ENCODE results near the gene FBXO2.

The FBXO2 gene

DNA sequence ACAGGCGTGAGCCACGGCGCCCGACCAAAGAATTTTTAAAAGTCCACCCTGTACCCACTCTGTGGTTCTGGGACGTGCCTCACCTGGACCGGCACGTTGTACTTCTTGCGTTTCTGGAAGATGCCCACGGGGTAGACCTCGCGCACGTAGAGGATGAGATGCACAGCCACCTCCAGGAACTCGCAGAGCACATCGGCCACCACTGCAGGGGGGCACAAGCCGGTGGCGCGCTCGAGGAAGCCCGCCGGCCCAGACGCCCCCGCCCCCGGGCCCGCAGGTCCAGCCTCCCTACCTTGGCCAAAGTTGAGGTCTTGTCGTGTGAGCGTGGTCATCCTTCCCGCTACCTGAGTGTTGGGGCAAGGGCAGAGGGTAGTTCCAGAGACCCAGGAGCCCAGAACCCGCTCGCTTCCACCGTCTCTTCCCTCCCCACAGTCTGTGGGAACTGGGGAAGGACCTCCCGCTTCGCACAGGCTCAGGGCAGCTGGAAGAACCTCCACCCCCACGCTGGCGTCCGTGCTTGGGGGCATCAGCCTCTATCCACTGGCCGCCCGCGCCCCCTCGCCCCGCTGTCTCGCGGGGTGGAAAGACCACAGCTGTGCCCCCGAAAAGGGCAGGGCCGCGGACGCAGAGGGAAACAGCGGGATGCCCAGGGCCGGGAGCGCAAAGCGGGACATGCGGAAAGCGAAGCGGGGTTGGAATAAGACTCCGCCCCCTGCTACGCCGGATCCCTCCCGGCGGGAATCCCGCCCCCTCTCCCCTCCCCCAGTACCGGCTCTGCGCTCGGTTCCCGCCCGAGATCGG, 26.2 kb upstream of the FBXO2 start:
- Mint-ChIP-seq H3K4me3 (peak overlapping the region; percentile 83), H3K9me3 (no peaks in the 10 kb centered on the region), H3K36me3 (ENCODE audit: low read depth) (peaks cover 10% of the 10 kb centered on the region), H3K27me3 (ENCODE audit: low read depth, poor library complexity) (peaks cover 8% of the 10 kb centered on the region), H3K27ac (no peak overlapping the region), H3K4me1 (peaks cover 37% of the 10 kb centered on the region)
- DNase-seq: no peak
- TF ChIP-seq, protein P1, sequence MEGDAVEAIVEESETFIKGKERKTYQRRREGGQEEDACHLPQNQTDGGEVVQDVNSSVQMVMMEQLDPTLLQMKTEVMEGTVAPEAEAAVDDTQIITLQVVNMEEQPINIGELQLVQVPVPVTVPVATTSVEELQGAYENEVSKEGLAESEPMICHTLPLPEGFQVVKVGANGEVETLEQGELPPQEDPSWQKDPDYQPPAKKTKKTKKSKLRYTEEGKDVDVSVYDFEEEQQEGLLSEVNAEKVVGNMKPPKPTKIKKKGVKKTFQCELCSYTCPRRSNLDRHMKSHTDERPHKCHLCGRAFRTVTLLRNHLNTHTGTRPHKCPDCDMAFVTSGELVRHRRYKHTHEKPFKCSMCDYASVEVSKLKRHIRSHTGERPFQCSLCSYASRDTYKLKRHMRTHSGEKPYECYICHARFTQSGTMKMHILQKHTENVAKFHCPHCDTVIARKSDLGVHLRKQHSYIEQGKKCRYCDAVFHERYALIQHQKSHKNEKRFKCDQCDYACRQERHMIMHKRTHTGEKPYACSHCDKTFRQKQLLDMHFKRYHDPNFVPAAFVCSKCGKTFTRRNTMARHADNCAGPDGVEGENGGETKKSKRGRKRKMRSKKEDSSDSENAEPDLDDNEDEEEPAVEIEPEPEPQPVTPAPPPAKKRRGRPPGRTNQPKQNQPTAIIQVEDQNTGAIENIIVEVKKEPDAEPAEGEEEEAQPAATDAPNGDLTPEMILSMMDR (IDR thresholded peaks at IDR 0.05): no peak

DNA sequence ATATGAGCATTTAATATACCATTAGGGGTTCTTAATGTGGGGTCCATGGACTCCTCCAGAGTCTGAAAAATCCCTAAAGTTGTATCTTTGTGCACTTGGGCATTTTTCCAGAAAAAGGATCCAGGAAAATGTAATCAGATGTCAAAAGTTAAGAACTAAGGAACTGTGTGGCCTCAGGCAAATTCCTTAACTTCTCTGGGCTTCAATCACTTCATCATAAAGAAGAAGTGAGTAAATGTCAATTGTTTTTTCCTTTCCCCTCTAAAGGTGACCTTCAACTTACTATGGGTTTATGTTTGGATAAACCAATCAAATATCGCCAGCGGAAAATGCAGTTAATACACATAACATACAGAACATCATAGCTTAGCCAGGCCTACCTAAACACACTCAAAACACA, 24.2 kb upstream of the FBXO2 start:
- Mint-ChIP-seq H3K27ac (no peak overlapping the region), H3K4me1 (peaks cover 21% of the 10 kb centered on the region), H3K36me3 (ENCODE audit: low read depth) (peaks cover 21% of the 10 kb centered on the region), H3K4me3 (peak overlapping the region; percentile 59), H3K9me3 (no peaks in the 10 kb centered on the region), H3K27me3 (ENCODE audit: low read depth, poor library complexity) (peaks cover 4% of the 10 kb centered on the region)
- TF ChIP-seq, protein P1 (IDR thresholded peaks at IDR 0.05): no peak
- no peak for DNase-seq

DNA sequence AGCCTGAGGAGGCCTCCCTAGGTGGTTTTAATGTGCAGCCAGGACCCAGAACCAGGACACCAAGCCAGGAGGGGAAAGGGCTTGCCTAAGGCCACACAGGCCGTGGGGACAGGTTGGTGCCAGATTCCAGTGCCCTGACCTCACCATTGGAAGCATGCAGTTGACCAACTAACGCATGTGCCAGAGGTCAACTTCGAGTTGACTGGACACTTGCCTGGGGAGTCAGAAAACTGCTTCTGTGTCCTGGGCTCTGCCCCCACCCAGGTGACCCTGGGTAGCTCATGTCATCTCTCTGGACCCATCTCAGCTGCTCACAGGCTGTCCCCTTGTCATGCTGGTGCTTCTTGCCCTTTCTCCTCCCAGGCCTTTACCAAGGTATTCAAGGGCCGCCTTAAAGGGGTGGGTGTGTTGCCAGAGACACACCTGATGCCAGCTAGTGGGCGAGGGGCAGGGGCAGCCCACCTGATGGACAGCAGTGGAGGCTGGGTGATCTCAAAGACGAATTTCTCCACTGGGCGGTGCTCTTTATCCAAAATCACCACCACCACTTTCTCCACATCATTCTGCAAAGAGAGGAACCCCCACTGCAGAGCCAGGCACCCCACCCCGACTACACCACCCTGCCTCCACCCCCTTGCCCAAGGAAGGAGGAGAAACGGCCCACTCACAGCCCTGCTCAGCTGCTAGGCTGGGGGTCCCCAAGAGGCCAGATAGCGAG, 22.3 kb upstream of the FBXO2 start:
- Mint-ChIP-seq H3K27ac (no peak overlapping the region), H3K4me1 (peaks cover 2% of the 10 kb centered on the region), H3K36me3 (ENCODE audit: low read depth) (peaks cover 24% of the 10 kb centered on the region), H3K9me3 (no peaks in the 10 kb centered on the region), H3K4me3 (no peak overlapping the region), H3K27me3 (ENCODE audit: low read depth, poor library complexity) (peaks cover 4% of the 10 kb centered on the region)
- TF ChIP-seq, protein P1 (IDR thresholded peaks at IDR 0.05): no peak
- DNase-seq: no peak

DNA sequence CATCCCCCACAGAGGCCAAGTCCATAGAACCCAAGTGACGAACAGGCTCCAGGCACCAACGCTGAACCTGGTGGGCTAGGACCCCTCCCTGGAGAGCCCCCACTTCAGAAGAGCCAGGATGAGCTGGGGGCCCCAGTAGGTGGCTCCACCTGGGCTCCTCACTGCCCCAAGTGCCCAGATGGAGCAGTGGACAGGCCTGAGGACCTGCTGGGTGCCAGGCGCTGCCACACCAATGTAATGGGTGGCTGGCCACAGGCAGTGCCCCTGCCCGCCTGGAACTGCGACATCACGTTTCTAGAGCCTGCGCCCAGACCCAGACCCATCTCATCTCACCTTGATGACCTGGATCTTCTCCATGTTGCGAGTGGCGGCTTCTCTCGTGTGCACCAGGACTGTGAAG, 21.1 kb upstream of the FBXO2 start:
- peaks cover 4% of the 10 kb centered on the region for H3K27me3 Mint-ChIP-seq (ENCODE audit: low read depth, poor library complexity)
- TF ChIP-seq, protein P1 (IDR thresholded peaks at IDR 0.05): no peak
- H3K4me3 Mint-ChIP-seq: no peak overlapping the region
- DNase-seq: no peak
- H3K9me3 Mint-ChIP-seq: no peaks in the 10 kb centered on the region
- no peak overlapping the region for H3K27ac Mint-ChIP-seq
- peaks cover 30% of the 10 kb centered on the region for H3K36me3 Mint-ChIP-seq (ENCODE audit: low read depth)
- H3K4me1 Mint-ChIP-seq: no peaks in the 10 kb centered on the region

DNA sequence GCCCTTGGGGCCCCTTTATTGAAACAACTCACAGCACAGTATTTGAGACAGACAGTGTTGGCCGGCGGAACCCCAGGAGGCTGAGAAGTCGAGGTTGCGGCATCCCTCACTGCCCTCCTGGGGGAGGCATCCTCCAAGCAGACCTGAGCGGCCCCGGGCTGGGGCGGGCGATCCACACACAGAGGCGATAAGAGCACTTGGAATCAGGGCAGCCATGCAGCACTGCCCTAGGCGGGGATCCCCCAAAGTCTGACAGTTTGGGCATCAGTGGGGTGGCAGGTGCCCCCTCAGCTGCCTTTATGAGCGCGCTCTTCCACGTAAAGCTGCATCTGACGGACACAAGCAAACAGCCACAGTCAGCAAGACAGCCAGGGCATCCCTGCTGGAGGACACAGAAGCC, 20.3 kb upstream of the FBXO2 start:
- H3K27ac Mint-ChIP-seq: no peak overlapping the region
- no peaks in the 10 kb centered on the region for H3K4me1 Mint-ChIP-seq
- peaks cover 33% of the 10 kb centered on the region for H3K36me3 Mint-ChIP-seq (ENCODE audit: low read depth)
- H3K27me3 Mint-ChIP-seq (ENCODE audit: low read depth, poor library complexity): no peaks in the 10 kb centered on the region
- H3K9me3 Mint-ChIP-seq: no peaks in the 10 kb centered on the region
- TF ChIP-seq, protein P1 (IDR thresholded peaks at IDR 0.05): no peak
- no peak for DNase-seq
- H3K4me3 Mint-ChIP-seq: no peak overlapping the region

All from nephron progenitor cell (in vitro differentiated cells).